Measurements from ENCODE around the gene RASD1.
A peak's percentile ranks its signal among the peaks of the same experiment; 100 is the strongest.

DNA sequence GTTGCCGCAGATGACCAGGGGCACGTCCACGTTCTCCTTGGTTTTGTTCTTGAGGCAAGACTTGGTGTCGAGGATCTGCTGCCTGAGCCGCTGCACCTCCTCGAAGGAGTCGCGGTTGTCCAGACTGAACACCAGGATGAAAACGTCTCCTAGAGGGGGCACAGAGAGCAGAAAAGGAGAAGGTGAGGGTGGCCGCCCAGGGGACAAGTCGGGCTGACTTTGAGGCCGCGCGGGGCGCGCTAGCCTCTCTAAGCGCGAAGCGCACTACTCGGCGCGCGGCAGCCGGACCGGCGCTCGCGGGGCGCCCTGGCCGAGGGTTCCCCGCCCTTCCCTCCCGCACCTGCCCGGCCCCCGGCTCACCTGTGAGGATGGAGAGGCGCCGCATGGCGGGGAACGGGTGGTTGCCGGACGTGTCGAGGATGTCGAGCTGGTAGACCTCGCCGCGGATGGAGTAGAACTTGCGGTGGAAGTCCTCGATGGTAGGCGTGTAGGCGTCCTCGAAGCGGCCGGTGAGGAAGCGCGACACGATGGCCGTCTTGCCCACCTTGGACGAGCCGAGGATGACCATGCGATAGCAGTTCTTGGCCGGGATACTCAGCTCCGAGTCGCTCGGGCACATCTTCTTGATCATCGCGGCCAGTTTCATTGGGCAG lies 533 bp downstream of the RASD1 start:
- TF ChIP-seq, protein P1, sequence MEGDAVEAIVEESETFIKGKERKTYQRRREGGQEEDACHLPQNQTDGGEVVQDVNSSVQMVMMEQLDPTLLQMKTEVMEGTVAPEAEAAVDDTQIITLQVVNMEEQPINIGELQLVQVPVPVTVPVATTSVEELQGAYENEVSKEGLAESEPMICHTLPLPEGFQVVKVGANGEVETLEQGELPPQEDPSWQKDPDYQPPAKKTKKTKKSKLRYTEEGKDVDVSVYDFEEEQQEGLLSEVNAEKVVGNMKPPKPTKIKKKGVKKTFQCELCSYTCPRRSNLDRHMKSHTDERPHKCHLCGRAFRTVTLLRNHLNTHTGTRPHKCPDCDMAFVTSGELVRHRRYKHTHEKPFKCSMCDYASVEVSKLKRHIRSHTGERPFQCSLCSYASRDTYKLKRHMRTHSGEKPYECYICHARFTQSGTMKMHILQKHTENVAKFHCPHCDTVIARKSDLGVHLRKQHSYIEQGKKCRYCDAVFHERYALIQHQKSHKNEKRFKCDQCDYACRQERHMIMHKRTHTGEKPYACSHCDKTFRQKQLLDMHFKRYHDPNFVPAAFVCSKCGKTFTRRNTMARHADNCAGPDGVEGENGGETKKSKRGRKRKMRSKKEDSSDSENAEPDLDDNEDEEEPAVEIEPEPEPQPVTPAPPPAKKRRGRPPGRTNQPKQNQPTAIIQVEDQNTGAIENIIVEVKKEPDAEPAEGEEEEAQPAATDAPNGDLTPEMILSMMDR (conservative IDR thresholded peaks at IDR 0.05 in 1 of 2, IDR thresholded peaks at IDR 0.05 in 1 of 2; ENCODE audit: extremely low read depth in 1 of 2, insufficient read depth in 1 of 2, low read depth in 1 of 2, low read length in 2 of 2), result no peak
- TF ChIP-seq EZH2 (IDR thresholded peaks at IDR 0.05; ENCODE audit: borderline replicate concordance, low read length), result peak; percentile 70

All from mammary epithelial cell (primary cell).